ENCODE results near the gene MAGEF1. TPM values are rescaled to one million over a fixed set of nuclear protein-coding genes. Genes with fewer than 3 reads are reported as not detected.

Gene MAGEF1
- total and polyA plus RNA-seq, 10 donors: 16.5 to 42.1 (median 20.8) TPM

DNA sequence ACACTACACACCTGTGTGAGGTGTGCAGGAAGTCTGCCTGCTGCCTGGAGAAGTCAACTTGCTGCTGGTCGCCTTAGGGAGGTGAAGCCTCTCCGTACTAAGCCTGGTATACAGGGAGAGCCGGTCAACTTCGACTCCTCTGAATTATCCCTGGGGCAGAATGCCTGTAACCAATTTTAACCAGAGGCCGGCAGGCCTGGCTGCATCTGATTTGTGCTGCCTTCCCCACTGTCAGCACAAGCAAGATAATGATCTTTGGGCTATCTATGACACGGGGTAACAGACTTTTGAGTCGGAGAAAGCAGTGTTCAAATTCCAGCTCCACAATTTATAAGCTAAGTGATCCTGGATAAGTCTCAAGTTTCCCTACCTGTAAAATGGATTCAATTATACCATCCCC is 42.3 kb downstream of the MAGEF1 start:
- intact Hi-C loops (cut with DNase I; ENCODE audit: low total_unique reads): no loop called here
- no peaks in the 10 kb centered on the region for H3K9me3 ChIP-seq
- H3K36me3 ChIP-seq: no peaks in the 10 kb centered on the region
- peaks cover 0 to 2% (median 0%) of the 10 kb centered on the region in 7 donors for H3K27me3 ChIP-seq (replicated peaks in 1 of 7)
- no peak overlapping the region for H3K27ac ChIP-seq
- peaks cover 0 to 6% (median 0%) of the 10 kb centered on the region in 6 donors for H3K4me1 ChIP-seq
- no peak for DNase-seq
- TF ChIP-seq, protein P1, sequence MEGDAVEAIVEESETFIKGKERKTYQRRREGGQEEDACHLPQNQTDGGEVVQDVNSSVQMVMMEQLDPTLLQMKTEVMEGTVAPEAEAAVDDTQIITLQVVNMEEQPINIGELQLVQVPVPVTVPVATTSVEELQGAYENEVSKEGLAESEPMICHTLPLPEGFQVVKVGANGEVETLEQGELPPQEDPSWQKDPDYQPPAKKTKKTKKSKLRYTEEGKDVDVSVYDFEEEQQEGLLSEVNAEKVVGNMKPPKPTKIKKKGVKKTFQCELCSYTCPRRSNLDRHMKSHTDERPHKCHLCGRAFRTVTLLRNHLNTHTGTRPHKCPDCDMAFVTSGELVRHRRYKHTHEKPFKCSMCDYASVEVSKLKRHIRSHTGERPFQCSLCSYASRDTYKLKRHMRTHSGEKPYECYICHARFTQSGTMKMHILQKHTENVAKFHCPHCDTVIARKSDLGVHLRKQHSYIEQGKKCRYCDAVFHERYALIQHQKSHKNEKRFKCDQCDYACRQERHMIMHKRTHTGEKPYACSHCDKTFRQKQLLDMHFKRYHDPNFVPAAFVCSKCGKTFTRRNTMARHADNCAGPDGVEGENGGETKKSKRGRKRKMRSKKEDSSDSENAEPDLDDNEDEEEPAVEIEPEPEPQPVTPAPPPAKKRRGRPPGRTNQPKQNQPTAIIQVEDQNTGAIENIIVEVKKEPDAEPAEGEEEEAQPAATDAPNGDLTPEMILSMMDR (IDR thresholded peaks at IDR 0.05 in 8 of 11, conservative IDR thresholded peaks at IDR 0.05 in 3 of 11): no peak
- no peak for TF ChIP-seq POLR2AphosphoS5 (IDR thresholded peaks at IDR 0.05)
- no peak overlapping the region for H3K4me3 ChIP-seq
- WGBS, 5 donors: 82 to 92% (median 84%) methylated on average over 5 to 7 of the region's 7 CpGs

DNA sequence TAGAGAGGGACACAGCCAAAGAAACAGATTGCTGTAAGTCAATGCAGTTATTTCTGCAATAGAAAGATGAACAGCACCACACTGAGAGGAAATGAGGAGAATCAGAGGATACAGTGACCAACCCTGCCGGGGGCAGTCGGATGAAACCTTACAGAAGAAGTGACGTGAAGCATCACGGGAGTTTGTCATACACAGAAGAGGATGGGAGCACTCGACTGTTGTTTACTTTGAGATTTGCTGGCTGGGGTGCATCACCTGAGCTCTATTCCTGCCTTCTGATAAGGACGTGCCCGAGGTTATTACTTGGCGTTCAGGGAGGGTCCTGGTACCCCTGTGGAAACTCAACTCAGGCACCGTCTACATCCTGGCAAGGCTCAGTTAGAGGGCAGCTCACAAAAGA is 45.4 kb downstream of the MAGEF1 start:
- intact Hi-C loops (cut with DNase I; ENCODE audit: low total_unique reads): no loop called here
- WGBS, 5 donors: 70 to 86% (median 81%) methylated on average over 9 of the region's 9 CpGs
- Histone ChIP-seq H3K4me3 (no peak overlapping the region), H3K4me1 (peaks cover 0 to 6% (median 0%) of the 10 kb centered on the region in 6 donors), H3K27ac (no peak overlapping the region), H3K27me3 (replicated peaks in 1 of 7) (peaks cover 0 to 9% (median 0%) of the 10 kb centered on the region in 7 donors), H3K9me3 (no peaks in the 10 kb centered on the region), H3K36me3 (no peaks in the 10 kb centered on the region)
- no peak for TF ChIP-seq POLR2A (IDR thresholded peaks at IDR 0.05)
- no peak for TF ChIP-seq POLR2AphosphoS5 (IDR thresholded peaks at IDR 0.05)
- TF ChIP-seq, protein P1 (IDR thresholded peaks at IDR 0.05 in 8 of 11, conservative IDR thresholded peaks at IDR 0.05 in 3 of 11): no peak
- DNase-seq: no peak

DNA sequence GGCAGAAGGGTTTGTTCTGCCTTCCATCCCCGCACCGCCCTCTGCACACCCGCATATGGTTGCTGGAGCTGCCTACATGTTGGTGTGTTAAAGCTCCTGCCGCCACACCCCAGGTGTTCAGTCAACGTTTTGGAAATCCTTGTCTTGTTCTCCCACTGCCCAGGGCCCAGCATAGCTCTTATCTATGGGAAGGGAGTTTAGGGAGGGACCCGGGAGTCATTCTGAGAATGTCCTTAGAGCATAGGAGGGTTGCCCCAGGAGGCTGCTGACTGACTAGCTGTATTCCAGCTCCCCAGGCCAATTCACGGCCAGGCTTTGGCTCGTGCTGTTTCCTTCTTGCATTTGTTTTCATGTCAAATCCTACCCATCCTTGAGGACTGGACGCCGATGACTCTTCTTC is 46.8 kb downstream of the MAGEF1 start:
- Histone ChIP-seq H3K9me3 (no peaks in the 10 kb centered on the region), H3K27me3 (replicated peaks in 1 of 7) (peaks cover 0 to 9% (median 0%) of the 10 kb centered on the region in 7 donors), H3K36me3 (no peaks in the 10 kb centered on the region), H3K4me3 (no peak overlapping the region), H3K4me1 (peaks cover 0 to 13% (median under 1%) of the 10 kb centered on the region in 6 donors), H3K27ac (no peak overlapping the region)
- WGBS, 5 donors: 87 to 92% (median 90%) methylated on average over 10 of the region's 10 CpGs
- DNase-seq: no peak
- TF ChIP-seq, protein P1 (IDR thresholded peaks at IDR 0.05 in 8 of 11, conservative IDR thresholded peaks at IDR 0.05 in 3 of 11): no peak
- TF ChIP-seq POLR2A (IDR thresholded peaks at IDR 0.05) (no peak), POLR2AphosphoS5 (IDR thresholded peaks at IDR 0.05) (no peak)
- intact Hi-C loops (cut with DNase I; ENCODE audit: low total_unique reads): no loop called here

DNA sequence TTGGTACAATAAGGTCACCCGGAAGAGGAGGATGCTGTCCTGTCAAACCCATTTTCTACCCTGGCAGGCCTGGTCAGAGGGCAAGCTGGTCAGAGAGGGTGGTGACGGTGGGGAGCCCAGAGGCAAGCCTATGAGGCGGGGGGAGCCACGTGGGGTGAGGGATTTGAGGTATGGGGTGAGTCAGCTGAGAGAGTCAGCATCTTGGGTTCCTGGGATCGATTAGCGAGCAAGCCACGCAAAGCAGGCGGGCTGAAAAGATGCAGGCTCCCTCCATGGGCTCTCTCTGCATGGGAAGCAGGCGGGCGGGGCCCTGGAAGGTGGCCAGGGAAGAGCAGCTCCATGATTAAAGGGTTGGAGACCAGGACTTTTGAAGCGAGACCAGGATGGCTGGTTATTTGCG is 48.1 kb downstream of the MAGEF1 start:
- H3K4me1 ChIP-seq: peaks cover 0 to 15% (median 6%) of the 10 kb centered on the region in 6 donors
- DNase-seq: no peak
- TF ChIP-seq POLR2AphosphoS5 (IDR thresholded peaks at IDR 0.05) (no peak), POLR2A (IDR thresholded peaks at IDR 0.05) (no peak)
- TF ChIP-seq, protein P1 (IDR thresholded peaks at IDR 0.05 in 8 of 11, conservative IDR thresholded peaks at IDR 0.05 in 3 of 11): no peak
- no peaks in the 10 kb centered on the region for H3K36me3 ChIP-seq
- H3K4me3 ChIP-seq: no peak overlapping the region
- peaks cover 0 to 9% (median 0%) of the 10 kb centered on the region in 7 donors for H3K27me3 ChIP-seq (replicated peaks in 1 of 7)
- intact Hi-C loops (cut with DNase I; ENCODE audit: low total_unique reads): no loop called here
- WGBS, 5 donors: 83 to 92% (median 91%) methylated on average over 12 of the region's 12 CpGs
- no peak overlapping the region for H3K27ac ChIP-seq
- no peaks in the 10 kb centered on the region for H3K9me3 ChIP-seq
